Sigmoid colon (tissue), 4 donors: ENCODE results near the gene RPAP2.

Source experiments
- EP300 ChIP-seq, 4 donors: sonication (generic); formaldehyde crosslinking; IDR thresholded peaks; one replicate each; pipeline ENCODE4 v1.6.1; 2017; ENCODE audit warnings: antibody characterized with exemption in 4 of 4
- POLR2A ChIP-seq, 2 donors: fragments of 450-650 bp; IDR thresholded peaks; one replicate each; pipeline ENCODE4 v1.6.1; 2016; ENCODE audit warnings: antibody characterized with exemption in 2 of 2, mild to moderate bottlenecking in 2 of 2, moderate library complexity in 2 of 2
- POLR2AphosphoS5 ChIP-seq, 4 donors: sonication (generic); formaldehyde crosslinking; IDR thresholded peaks; one replicate each; pipeline ENCODE4 v1.6.1; 2017; ENCODE audit warnings: antibody characterized with exemption in 4 of 4
- TF ChIP-seq, protein P1 (sequence below), 4 experiments: fragments of 450-650 bp in 3 of 4; fragments of 200-600 bp in 1 of 4; IDR thresholded peaks; one replicate each; pipeline ENCODE4 v1.5.1; 2016 to 2019; ENCODE audit warnings: antibody characterized with exemption in 4 of 4, mild to moderate bottlenecking in 3 of 4, moderate library complexity in 2 of 4

DNA sequence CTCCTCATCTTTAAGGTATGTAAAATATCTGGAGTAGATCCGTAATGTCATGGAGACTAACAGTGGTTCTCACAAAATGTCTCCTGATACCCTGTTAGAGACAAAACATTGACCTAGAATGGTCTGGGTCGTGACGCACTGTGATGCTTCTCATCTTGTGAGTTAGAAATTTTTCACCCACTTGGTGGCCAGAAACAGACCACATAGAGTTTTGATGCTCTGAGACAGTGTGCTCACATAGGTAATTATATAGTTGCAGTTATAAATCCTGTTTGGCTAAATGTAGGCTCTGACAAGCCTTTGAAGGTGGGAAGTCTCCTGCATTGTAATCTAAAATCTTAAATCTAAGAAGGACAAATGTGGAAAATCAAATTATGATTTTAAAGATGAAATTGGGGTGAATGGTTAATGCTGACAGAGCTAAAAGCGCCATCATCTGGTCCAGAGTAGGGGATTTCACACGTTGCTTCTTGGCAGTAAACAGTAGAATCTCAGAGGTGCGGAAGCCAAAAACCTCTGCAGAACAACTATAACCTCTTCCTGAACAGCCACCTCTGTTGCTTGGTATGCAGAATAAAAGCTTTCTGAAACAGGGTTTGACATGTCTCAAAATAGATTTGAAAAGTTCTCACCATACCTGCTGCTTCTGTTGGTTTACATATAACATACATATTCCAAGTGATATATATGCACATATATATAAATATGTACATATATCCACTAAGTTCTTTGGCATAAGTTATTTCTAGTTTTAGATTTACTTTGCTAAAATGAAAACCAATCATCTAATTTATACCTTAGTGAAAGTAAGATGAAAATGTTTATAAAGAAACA lies 17.1 kb downstream of the RPAP2 start:
- TF ChIP-seq POLR2AphosphoS5 (IDR thresholded peaks at IDR 0.05) = no peak
- TF ChIP-seq, protein P1, sequence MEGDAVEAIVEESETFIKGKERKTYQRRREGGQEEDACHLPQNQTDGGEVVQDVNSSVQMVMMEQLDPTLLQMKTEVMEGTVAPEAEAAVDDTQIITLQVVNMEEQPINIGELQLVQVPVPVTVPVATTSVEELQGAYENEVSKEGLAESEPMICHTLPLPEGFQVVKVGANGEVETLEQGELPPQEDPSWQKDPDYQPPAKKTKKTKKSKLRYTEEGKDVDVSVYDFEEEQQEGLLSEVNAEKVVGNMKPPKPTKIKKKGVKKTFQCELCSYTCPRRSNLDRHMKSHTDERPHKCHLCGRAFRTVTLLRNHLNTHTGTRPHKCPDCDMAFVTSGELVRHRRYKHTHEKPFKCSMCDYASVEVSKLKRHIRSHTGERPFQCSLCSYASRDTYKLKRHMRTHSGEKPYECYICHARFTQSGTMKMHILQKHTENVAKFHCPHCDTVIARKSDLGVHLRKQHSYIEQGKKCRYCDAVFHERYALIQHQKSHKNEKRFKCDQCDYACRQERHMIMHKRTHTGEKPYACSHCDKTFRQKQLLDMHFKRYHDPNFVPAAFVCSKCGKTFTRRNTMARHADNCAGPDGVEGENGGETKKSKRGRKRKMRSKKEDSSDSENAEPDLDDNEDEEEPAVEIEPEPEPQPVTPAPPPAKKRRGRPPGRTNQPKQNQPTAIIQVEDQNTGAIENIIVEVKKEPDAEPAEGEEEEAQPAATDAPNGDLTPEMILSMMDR (IDR thresholded peaks at IDR 0.05) = no peak
- no peak for TF ChIP-seq POLR2A (IDR thresholded peaks at IDR 0.05)
- no peak for TF ChIP-seq EP300 (IDR thresholded peaks at IDR 0.05)
